ENCODE data around the gene FAM43A. TPM values are rescaled to one million over a fixed set of nuclear protein-coding genes. Genes with fewer than 3 reads are reported as not detected.
A peak's percentile ranks its signal among the peaks of the same experiment; 100 is the strongest.

Gene FAM43A
- total RNA-seq, 1 donor from 2014 or later = 423 TPM

DNA sequence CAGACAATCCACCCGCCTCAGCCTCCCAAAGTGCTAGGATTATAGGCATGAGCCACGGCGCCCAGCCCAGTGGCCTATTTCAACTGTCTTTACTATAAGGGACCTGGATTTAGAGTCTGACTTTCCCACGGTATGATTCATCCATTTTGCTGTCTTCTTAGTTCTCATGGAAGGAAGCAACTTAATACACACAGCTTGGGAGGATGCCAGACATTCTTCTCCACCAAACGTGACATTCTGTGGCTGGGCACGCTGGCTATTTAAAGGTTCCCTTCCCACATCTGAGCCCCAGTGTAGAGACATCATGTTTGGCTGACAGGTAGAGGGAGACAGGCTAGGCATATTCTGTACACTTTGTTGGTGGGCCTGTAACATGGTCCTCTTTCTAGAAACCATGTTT lies 26.2 kb downstream of the FAM43A start:
- DNase-seq = peak; percentile 100

DNA sequence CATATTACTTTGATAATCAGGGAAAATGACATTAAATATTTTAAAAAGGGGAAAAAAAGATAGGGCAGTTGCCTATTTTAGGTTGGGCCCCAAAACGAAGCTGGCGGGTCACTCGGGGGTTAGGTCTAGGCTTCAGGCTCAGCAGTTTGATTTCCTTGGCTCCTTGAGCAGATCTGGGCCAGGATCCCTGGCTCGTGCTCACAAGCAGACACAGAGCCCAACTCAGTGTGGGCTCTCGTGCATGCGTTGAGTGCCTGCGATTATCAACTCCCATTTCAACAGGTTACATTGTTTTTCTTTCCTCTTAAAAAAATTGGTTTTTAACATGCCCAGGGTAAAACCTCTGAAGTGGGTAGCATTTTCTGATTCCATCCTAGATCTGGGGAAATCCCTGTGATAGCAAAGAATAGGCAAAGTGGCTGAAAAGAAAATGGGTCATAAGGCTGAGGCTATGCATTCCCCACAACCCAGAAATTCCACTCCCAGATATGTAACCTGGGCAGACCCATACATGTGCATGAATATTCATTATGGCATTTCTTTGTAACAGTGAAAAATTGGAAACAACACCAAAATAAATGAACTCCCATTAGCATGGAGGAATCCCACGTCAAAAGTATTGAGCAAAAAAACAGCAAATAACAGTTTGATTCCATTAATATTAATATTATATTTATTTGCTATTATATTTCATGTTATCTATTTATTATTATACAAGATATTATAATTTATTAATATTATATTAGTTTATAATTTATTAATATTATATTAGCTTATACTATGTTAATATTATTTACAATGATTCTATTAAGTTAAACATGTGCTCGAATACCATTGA lies 27.8 kb downstream of the FAM43A start:
- no peak for DNase-seq

DNA sequence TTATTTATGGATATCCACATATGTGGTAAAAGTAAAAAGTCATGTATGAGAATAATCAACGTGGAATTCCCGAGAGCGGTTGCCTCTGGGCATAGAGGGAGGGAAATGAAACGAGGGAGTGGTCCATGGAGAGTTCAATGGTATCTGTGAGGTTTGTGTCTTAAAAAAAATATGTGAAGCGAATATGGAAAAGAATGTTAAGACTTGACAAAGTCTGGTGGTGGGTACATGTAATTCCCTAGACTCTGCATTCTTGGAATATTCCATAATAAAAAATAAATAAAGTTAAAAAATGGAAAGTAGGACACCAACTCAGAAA lies 28.4 kb downstream of the FAM43A start:
- DNase-seq = no peak

DNA sequence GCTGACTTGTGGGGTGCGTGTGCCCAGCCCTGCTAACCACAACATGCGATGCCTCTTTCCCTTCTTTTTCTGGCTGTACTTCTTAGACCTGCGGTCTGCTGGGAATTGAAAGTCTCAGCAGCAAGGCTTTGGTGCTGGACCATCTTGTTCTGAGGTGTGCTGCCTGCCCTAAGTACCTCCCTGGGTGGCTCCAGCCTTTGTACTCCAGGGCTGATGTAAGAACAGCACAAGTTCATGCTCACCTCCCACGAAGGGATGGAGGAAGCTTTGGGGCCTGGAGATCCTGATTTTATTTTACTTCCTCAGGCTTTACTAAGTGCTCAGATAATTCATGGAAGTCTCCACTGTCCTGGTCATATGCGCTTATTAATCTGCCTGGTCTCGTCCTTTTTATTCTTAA lies 28.9 kb downstream of the FAM43A start:
- no peak for DNase-seq

DNA sequence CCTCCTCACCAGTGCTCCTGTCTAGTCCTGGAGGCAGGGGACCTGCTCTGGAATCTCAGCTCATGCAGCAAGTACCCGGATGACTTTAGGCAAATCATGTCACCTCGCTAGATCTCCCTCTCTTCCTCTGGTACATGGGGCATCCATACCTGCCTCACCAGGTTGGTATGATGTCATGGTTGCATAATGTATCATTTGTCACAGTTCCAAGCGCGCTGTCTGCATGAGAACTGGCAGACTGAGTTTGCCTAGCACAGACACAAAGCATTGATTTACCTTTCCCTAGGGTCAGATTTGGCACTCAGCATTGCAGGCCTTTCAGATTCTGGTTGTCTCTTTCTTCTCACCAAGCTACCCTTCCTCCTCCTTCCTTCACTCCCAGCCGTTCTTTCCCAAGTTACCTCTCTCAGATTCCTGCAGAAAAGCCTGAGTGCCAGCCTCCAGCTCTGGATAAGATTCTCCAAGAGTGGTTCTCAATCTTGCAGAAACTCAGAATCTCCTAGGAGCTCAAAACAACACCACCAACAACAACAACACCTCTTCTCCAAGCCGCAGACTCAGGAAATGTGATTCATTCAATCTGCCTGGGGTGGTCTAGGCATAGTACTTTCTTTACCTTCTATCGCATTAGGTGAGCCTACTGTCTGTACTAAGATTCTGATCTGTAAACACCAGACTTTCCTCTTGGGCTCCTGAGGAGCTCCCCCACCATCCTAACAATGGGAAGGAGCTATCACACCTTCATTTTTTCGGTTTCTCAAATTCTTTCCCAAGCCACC lies 29.5 kb downstream of the FAM43A start:
- peak; percentile 85 for DNase-seq

DNA sequence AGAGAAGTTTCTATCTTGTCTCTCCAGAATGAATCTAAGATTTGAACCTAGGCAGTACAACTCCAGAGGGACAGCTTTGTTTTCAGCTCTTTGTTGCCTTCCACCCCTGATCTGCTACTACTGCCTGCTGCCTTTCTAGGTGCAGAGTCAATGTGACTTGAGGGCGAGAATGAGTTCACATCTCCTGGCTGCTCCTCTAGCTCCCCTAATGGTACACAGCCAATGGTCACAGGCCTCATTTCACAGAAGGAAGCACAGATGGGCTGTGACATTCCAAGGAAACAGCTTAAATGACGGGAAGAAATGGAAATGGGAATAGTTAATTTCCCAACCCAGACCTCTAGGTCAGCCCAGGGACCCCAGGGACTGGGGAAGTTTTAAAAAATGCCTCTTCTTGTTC lies 32.4 kb downstream of the FAM43A start:
- DNase-seq = no peak

DNA sequence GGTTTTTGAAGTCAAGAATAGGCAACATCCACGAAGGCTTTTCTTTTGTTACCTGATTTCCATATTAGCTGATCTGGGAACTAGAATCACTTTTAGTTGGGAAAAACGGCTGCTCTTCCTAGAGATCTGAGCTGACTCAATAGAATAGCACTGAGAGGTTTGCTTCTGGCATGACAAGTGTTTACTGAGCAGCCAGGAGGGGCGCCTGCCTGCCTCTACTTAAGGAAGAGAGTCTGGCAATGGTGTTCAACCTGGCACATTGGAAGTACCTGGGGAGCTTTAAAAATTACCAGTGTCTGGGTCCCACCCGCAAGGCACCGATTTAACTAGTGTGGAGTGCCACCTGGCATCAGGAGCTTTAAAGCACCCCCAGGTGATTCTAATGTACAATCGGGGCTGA lies 34.4 kb downstream of the FAM43A start:
- DNase-seq = no peak

DNA sequence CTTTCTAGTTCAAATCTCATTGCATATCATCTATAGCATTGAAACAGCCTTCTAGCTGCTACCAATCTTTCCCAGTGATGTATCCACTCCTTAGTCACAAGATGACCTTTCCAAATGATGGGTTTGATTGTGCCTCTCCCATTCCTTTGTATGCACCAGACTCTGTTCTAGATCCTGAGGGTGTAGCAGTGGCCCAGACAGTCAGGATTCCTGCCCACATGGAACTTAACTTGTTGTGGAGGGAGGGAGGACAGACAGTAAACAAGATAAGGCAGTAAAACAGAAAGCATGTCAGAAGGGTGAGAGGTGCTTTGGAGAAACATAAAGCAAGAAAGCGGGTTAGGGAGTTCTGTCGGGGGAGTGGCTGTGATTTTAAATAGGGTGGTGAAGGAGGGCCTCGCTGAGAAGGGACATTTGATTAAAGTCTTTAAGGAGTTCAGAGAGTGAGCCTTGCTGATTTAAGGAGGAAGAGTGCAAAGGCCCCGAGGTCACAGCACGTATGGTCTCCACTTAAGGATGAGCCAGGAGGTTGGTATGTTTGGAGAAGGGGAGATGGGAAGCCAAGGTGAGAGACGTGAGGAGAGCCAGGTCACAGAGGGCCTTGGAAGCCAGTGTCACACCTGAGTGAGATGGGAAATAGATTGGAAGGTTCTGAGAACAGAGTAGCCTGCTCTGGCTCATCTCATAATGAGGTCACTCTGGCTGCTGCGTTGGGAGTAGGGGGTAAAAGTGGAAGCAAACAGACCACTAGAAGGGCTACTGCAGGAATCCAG lies 38.3 kb downstream of the FAM43A start:
- DNase-seq = no peak

DNA sequence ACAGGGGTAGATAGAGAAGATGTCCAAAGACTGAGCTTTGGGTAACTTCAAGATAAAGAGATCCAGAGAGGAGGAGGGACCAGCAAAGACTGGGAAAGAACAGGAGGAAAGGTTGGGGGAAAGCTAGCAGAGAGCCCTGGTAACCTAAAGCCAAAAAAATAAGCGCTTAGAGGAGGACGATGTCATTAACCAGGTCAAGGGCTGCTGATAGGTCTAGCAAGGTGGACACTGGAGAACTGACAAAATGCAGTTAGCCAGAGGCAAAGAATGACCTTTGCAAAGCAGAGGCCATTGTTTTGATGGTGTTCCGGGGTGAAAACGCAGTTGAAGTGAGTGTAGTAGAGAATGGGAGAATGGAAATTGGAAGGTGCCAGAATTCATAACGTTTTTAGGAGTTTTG lies 39.7 kb downstream of the FAM43A start:
- no peak for DNase-seq

DNA sequence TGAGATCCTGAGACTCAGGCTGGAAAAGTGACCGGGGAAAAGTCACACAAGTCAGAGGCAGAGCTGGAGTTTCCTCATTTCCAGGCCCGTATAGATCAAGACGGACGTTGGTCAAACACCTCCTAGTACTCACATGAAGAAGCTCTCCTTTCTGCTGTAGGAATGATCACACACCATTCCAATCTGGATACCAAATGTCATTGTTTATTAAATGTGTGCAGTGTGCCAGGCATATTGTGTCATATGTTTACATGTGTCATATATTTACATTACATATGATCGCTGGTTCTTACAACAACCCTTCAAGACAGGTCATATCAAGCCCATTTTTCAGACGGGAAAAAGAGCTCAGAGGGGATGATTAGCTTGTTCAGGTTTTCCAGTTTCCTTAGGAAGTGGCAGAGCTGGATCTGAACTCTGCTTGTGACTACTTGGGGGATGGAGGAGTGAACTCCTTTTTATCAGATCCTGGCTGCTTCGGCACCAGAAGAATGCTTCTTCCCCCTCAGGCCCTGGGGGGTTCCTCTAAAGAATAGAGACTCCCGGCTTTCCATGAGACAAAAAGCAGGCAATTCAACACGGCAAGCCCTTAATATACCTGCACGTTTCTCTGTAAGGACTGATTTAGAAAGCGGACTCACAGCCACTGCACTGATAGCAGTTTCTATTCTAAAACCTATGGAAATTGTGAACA lies 41.9 kb downstream of the FAM43A start:
- no peak for DNase-seq

DNA sequence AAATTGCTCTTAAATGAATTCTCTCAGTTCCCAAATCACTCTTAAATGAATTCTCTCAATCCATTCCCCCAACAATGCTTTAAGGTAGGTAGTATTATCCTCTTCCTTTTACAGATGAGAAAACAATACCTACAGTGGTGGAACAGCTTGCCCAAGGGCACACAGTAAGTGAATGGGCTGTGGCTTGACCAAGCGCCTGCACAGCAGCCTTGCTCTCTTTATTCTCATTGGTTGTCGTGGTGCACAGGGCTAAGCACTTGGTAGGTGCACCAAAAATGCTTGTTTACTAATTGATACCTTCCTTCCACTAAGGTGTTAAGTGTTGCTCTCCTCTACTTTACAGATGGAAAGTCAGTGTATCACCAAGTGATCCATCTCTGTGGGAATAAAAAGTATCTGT lies 43.3 kb downstream of the FAM43A start:
- no peak for DNase-seq

DNA sequence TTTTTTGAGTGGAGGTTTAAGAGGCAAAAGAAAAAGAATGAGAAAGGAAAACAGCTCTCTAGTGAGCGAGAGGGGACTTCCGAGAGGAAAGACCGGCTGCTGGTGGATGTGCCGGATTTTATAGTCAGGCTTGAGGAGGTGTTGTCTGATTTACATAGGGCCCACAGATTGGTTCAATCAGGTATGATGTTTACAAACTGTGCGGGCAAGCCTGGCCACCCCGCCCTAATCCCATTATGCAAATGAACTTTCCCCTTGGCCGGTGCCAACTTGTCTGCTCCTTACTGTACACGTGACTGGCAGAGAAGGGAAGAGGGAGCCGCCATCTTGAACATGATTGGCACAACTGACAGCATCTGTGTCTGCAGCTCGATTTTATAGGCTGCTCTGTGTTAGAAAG lies 44.7 kb downstream of the FAM43A start:
- DNase-seq = no peak

DNA sequence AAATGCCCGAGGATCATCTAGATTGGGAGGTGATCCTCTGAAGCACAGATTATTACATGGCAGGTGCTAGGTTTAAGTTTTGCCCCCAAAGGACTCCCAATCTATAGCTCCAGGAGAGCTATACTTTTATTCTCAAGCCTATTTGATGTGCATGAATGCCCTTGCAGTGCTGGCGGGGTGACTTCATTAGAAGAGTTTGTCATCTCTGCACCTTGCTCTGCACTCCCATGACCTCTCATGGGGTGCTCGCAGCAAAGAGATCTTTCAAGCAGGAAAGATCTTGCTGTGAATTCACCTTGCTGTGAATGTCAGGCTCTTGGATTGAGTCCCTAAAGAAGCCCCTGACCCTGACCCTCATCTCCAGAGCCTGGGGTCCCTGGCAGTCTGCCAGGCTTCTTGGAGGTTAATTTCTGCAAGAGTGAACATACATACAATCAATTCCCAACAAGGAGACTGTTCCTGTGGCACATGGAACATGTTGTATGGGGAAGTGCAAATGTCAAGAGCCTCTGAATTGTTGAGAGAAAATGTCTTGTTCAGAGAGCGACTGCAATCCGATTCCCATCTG lies 45.9 kb downstream of the FAM43A start:
- no peak for DNase-seq

DNA sequence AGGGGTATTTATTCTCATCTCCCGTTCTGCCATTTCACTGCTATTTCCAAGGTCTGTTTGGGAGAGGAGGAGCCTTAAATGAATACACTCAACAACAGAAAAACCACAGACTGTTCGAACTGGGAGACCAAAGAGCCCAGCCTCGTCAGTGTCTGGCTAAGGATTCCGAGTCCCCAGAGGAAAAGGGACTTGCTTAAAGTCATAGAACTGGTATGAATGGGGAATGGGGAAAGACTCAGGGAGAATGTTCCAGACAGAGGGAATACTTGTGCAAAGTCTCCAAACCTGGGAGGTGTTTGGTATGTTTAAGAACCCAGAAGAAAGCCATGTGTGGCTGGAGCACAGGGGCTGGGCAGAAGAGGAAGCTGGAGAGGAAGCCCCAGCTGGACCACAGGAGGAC lies 46.9 kb downstream of the FAM43A start:
- no peak for DNase-seq

DNA sequence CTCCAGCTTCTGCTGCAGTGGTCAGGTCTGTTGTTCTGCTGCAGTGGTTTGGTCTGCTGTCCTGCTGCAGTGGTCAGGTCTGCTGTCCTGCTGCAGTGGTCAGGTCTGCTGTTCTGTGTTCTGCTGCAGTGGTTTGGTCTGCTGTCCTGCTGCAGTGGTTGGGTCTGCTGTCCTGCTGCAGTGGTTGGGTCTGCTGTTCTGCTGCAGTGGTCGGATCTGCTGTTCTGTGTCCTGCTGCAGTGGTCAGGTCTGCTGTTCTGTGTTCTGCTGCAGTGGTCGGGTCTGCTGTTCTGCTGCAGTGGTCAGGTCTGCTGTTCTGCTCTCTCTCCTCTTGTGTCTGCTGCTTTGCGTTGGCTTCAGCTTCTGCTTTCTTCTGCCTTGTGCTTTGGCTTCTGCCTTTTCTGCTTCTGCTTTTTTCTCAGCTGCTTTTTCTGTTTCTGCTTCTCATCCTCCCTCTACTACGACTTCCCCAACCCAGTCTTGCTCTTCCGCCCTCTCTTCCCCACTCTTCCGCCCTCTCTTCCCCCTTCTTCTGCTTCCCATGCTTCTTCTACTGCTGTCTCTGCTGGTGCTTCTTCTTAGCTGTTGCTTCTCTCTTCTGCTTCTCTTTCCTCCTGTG lies 50.7 kb downstream of the FAM43A start:
- DNase-seq = no peak

DNA sequence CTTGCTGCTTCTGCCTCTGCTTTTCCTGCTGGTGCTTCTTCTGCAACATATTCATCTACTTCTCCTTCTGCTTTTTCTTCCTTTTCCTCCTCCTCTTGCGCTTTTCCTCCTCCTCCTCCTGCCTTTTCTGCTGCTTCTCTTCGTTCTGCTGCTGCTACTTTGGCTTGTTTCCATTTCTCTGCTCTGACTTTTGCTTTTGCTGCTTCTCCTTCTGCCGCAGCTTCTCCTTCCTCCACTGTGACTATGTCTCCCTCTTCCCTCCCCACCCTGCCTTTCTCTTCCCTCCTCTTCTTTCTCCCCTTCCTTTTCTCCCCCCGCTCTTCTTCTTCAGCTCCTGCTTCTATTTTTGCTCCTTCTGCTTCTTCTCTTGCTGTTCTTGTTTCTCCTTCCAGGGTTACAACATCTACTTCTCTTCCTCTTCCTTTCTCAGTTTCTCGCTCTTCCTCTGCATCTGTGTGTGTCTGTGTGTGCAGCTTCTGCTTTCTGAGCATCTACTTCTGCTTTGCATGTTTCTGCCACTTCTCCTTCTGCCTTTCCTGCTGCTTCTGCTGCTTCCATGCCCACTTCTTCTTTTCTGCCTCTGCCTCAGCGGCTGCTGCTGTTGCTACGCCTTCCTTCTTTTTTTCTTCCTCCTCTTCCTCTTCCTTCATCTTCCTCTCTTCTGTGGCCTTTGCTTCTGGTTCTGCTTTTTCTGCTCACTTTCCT lies 51.4 kb downstream of the FAM43A start:
- DNase-seq = no peak

Other genes starting within 250 kb of the FAM43A start
- 145 and 196 TPM in 2 replicates for gene ATP13A3, start 198.9 kb upstream of the FAM43A start, total RNA-seq
- 50.3 and 96.5 TPM in 2 replicates for gene TMEM44, start 52.5 kb upstream of the FAM43A start, total RNA-seq
- 58.5 and 72.8 TPM in 2 replicates for gene LSG1, start 13.7 kb upstream of the FAM43A start, total RNA-seq